Neural cell (in vitro differentiated cells): ENCODE results near the gene PKDCC.

ENCODE experiments used
- CTCF ChIP-seq: fragments of 450-650 bp; IDR thresholded peaks from 2 replicates; pipeline ENCODE4 v1.5.1; 2014; ENCODE audit warnings: antibody characterized with exemption, mild to moderate bottlenecking, moderate library complexity; ENCODE audit not compliant: poor library complexity, severe bottlenecking
- EP300 ChIP-seq: fragments of 450-650 bp; conservative IDR thresholded peaks from 2 replicates; pipeline ENCODE4 v1.6.1; 2014; ENCODE audit warnings: antibody characterized with exemption, mild to moderate bottlenecking, moderate library complexity; ENCODE audit not compliant: poor library complexity, severe bottlenecking
- EZH2 ChIP-seq: fragments of 200-600, 300-800 bp; shearing (Covaris generic), sonication (generic); IDR thresholded peaks from 2 replicates; pipeline ENCODE4 v1.6.1; 2014; ENCODE audit warnings: antibody characterized with exemption, low read length, borderline replicate concordance, mild to moderate bottlenecking; ENCODE audit not compliant: insufficient read depth, poor library complexity, severe bottlenecking
- POLR2AphosphoS5 ChIP-seq: IDR thresholded peaks from 2 replicates; pipeline ENCODE4 v1.6.1; 2012
- RAD21 ChIP-seq: fragments of 450-650 bp; conservative IDR thresholded peaks from 2 replicates; pipeline ENCODE4 v1.6.1; 2014; ENCODE audit warnings: antibody characterized with exemption, mild to moderate bottlenecking, moderate library complexity
- REST ChIP-seq: IDR thresholded peaks from 2 replicates; pipeline ENCODE4 v1.6.1; 2012; ENCODE audit warnings: borderline replicate concordance
- SMC3 ChIP-seq: fragments of 450-650 bp; conservative IDR thresholded peaks from 2 replicates; pipeline ENCODE4 v1.6.1; 2014; ENCODE audit warnings: antibody characterized with exemption, mild to moderate bottlenecking, moderate library complexity; ENCODE audit not compliant: poor library complexity
- TAF1 ChIP-seq: IDR thresholded peaks from 2 replicates; pipeline ENCODE4 v1.6.1; 2012; ENCODE audit warnings: low read depth

- TF ChIP-seq CTCF: no peak
- no peak for TF ChIP-seq REST
- TF ChIP-seq EZH2: no peak
- no peak for TF ChIP-seq POLR2AphosphoS5
- TF ChIP-seq EP300: no peak
- no peak for TF ChIP-seq TAF1
- no peak for TF ChIP-seq RAD21
- no peak for TF ChIP-seq SMC3
These were observed 1.7 kb upstream of the PKDCC start for GRCh38 chr2:42045848-42046748.
